GM18870 (cell line): ENCODE results near the gene BCCIP.
A peak's percentile ranks its signal among the peaks of the same experiment; 100 is the strongest.

ENCODE experiments used
- ATAC-seq: cut with Tn5 transposase; IDR thresholded peaks from one replicate; pipeline ENCODE4 v1.9.1; 2021; ENCODE audit warnings: moderate library complexity; ENCODE audit not compliant: unreplicated experiment

Gene BCCIP

DNA sequence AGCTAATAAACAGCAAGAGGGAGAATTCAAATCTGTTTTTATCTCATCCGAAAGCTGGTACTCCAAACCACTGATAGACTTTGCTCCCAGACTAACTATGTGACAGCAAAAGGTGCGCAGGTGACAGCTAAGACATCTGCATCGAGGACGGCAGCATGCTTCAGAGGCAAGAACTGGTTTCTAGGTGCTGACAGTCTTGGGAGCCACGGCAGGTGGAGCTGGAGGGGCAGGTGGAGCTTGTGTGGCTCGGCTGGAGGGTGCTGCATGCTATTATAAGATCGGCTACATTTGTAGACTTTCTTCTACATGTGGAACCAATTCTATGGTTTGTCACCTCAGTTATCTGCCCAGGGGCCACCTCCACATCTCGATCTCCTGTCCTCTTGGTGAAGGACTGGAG, 25.9 kb upstream of the BCCIP start:
- no peak for ATAC-seq

DNA sequence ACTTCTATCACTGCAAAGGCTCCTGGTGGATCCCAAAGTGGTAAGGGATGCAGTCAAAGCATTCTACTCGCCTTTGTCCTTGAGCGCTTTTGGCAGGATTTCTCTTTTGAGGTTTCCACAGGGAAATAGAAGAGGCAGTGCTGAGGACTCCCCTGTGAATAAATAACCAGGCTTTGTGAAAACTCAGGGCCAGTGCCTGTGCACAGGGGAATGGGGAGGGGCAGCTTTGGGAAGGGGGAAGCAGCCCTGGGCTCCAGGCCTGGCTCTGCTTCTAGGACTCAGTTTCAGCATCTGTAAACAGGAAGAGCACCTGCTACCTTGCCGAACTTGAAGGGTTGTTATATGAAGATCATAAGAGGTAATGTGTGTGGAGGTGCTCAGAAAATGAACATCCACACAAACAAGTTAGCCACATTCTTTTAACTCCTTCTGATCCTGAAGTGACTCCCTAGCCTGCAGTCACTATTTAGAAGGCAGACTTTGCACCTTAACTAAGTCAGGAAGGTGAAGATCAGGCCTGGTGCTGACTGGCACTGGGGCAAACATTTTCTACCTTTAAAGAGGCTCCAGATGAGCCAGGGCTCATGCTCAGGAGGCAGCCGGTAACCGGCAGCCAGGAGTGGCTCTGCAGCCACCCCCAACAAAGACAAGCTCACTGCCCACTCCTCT, 25.2 kb upstream of the BCCIP start:
- ATAC-seq: no peak

DNA sequence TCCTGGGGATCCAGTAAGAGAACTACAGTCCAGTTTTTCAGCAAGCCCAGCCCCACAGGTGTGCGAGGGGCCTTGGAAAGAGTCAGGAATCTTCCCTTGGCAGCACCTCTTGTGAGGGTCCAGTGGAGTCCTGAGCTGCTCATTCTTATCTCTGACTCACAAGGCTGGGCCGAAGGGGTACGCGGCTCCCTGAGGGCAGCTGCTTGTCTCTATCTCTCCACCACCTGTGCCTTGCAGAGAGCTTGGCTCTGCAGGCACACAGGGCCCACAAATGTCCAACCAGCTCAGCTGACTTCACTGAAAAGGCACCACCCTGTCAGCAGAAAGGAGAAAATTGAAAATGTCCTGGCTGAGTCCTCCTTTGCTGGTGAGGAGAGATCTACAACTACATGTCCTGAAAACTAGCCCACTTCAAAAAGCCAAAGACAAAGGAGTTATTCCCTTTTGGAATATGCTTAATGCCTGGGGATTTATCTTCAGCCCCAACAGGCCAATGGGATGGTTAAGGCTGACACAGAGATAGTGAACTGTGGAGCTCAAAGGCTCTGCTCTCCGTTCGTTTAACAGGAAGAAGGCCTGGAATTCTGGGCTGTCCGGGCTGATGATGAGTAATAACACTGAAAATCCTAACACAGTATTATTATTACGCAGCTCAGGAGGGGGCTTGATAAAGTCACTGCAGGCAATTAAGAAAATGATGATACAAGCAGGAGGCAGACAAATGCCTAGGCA, 23.7 kb upstream of the BCCIP start:
- ATAC-seq: no peak

DNA sequence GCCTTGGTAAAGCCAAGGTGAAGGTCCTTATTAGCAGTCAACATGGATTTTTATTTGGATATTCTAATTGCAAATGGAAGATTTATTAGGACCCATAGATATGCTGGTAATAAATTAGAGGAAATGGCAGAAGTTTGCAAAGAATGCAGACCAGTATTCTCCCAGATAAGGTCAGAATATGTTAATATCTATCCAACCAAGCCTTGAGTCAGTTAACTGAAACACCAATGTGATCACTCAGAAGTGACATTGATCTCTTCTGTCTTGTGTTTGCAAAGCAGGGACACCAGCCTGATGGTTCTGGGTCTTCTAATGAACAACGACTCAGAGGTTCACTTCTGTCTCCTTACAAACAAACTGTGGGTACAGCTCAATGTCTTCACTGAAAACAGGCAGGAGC, 21.8 kb upstream of the BCCIP start:
- ATAC-seq: no peak

DNA sequence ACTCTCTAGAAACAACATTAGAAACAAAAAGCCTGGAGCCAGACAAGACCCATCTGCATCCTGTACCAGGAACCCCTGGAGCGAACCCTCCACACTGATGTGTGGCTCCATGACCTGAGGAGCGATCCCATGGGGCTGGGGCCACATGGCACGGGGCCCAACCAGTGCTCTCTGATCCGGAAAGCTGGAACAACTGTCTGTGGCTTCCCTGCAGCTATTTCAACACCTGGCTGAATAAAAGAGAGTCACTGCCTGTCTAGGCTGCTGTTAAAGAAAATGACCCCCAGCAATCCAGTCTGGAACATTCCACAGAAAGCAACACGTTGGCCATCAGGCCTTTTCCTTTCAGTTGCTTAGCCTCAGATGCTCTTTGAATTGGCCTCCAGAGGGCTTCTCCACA, 21.2 kb upstream of the BCCIP start:
- ATAC-seq: no peak

DNA sequence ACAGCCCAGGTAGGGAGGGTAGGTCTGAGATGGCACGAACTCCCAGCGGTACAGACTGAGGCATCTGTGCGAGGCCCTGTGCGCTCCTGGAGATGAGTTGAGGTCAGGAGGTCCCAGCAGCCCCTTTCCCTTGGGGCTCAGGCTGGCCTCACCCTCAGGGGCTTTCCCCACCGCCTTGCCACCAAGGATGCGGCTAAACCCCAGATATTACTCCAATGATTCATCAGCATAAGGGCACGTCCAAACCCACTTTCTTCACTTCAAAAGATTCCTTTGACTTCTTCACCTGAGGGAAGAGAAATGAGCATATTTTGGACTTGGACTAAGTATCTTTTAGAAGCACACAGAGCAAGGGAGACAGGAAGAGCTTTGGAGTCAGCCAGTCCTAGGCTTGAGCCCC, 20.6 kb upstream of the BCCIP start:
- no peak for ATAC-seq

DNA sequence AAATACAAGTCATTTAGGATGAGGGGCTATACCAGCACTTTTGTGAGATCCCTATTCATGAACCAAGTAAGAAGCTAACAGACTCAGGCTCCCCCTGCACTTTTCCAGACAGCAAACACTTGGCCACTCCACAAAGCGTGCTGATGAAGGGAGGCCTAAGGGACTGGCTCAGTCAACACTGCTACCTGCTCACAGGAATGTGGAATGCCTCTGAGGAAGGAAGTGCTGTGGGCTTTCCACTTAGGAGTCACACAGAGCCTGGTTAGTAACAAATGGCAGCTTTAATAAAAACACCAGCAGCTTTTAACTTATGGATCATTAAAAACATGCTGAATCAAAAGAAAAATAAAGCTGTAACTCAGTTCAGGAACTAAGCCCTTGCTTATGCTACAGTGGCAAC, 15.3 kb upstream of the BCCIP start:
- no peak for ATAC-seq

DNA sequence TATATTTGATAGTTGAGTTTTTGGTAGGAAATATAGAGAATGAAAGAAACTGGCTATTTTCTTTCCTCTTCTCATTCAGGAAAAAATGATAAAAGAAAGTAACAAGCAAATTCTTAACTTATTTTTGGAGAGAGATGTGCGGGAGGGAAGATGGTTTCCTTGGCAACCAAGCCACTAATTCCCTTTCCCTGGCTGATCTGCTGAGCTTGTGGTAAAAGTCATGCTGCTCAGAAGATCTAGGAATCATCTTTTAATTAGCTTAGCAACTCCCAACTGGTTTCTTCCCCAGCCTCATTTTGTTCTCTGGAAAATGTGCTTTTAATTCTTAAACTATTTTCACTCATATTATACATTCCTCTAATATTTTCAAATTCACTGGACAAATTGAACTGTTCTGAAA, 12.1 kb upstream of the BCCIP start:
- ATAC-seq: no peak

DNA sequence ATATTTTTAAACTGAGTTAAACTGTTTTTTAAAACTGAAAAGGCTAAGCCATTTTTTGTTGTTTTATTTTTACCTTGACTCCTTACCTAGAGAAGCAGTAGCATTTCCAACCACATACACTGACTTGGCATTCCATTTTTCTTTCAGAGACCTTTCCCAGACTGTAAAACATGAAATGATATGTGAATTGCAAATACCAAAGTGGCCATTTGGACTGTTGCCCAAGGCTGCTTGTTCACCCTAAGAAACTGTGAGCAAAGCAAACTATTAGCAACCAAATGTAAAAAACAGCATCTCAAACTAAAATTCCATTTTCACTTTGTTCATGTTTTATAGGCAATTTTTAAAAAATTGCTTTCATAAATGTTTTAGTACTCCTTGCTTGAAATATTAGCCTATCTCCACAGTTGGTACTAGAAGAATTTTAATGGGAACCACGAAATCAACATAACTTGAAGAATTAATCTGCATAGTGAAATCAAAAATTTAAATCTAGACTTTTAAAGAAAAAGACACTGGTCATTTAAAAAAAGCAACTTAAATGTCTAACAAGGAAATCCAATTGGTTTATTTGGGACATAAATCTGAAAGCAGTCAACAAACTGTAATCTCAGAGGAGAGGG, 11.1 kb upstream of the BCCIP start:
- ATAC-seq: no peak

DNA sequence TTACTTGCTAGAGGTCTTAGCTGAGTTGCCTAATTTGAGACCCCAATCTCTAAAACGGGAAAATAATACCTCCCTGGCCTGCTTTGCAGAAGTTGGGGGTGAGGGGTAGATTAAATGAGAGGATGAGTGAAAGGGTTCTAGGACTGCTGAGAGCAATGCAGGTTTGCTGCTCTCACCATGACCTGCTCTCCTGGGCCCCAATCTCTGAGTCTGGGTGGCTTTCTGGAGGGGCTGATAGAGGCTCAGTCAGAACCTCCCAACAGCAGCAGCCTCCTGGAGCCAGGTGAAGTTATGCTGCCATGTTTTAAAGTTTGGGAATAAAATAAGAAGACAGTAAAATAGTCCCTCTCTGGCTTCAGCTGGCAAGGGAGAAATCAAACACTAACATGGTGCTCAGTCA, 7.6 kb upstream of the BCCIP start:
- ATAC-seq: no peak

DNA sequence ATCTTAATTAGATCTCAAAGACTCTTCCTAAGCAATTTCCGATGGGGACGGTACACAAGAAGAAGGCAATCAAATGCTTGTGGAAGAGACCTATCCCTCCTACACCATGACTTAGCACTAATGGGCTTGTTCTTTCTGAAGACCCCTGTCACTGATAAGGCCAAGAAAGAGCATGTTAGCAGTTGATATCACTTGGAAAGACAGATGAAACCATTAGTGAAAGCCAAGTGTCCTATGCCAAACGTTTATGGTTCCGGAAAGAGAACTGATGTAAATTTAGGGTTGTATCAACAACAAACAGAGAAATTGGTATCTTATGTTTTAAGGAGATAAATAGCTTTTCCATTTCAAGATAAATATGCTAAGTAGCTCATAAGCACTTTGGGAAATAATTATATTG, 6.8 kb upstream of the BCCIP start:
- no peak for ATAC-seq

DNA sequence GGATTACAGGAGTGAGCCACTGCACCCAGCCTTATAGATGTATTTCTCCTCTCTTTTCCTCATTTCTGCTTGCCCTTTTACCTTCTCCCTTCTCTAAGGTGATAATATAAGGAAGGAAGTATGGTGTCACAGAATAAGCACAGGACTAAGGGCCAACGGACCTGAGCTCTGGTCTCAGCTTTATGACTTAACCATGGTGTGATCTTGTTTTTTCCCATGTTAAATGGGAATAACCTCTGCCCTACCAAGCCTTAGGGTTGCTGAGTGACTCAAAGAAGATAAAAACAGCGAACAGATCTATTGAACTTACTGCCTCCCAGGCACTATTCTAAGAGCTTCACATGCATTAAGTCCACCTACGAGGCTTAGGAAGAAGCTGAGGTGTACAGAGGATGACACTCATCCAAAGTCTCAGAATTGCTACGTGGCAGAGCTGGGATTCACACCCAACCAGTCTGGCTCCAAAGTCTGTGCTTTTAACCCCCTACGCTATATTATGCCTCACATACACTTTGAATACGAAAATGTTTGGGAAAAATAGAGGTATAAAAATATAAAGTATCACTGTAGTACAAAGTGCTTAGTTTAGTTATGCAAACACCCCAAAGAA, 5.9 kb upstream of the BCCIP start:
- no peak for ATAC-seq

DNA sequence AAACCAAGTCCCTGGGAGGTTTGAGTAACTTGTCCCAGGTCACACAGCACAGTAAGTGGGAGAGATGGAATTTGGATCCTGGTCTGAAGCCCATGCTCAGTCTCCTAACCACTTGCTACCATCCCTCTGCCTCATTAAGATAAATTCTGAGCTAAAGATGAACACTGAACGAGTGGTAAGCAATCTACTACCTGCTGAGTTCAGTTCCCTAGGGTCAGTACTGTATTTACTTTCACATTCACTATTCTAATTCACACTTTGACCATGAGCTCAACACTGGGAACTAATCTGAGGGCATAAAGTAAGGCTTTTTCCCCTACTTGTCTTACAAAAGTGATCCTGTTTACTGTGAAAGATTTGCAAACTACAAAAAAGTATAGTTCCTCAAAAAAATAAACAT, 2.6 kb upstream of the BCCIP start:
- peak; percentile 76 for ATAC-seq

DNA sequence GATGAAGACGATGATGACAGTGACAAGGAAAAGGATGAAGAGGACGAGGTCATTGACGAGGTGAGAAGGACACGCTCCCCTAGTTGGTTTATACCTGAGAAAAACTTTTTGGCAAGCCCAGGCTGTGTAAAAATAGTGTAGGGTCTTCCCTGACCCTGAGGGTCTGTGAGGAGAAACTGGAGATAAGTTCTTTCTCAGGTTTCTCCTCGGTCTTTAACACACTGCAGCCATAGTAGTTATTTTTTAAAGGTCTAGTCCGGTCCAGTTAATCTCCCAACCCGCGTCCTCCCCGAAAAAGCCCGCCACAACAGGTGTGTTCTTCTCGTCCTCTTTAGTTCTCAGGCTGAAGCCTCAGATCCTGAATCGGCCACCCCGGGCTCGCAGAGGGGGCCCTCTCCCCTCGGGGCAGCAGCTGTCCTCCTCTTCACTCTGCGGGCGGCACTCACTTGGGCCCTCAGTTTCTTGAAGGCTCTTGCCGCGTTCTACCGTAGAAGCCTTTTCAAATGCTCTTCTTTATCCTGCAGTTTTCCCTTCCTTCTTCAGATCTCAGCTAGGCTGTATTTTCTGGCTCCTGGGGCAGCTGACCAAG, 411 bp downstream of the BCCIP start:
- ATAC-seq: no peak

DNA sequence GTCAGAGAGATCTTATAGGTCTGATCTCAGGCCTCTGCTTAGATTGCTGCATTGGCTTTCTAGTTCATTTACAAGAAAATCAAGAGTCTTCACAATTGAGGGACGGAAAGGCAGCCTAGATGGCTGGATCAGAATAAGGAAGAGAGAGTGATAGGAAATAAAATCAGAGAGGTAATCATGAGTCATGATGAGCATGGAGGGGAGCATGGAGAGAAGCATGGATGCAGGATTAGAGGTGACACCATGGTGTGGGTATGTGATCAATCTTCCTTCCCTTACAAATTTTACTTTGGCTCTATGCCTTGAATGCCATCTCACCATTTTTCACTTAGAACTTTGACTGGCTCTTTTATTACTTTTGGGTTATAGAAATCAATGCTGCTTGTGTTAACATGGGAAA, 1.4 kb downstream of the BCCIP start:
- no peak for ATAC-seq

DNA sequence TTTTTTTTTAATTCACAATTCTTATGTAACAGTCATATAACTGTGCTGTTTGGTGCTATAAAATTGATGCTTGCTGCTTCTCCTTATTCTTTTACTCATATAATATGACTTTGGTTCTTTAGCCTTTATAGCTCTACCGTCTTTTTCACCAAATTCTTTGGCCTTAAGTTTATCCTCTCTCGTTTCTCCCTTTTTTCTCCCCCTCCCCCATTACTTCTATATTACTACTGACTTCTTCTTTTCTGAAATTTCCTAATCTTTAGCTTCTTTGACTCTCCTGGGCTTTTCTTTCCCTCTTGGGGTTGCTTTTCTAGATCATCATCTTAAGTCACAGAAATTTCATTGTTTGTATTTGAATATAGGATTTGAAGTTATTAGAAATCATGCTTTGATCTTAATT, 3.8 kb downstream of the BCCIP start:
- no peak for ATAC-seq

DNA sequence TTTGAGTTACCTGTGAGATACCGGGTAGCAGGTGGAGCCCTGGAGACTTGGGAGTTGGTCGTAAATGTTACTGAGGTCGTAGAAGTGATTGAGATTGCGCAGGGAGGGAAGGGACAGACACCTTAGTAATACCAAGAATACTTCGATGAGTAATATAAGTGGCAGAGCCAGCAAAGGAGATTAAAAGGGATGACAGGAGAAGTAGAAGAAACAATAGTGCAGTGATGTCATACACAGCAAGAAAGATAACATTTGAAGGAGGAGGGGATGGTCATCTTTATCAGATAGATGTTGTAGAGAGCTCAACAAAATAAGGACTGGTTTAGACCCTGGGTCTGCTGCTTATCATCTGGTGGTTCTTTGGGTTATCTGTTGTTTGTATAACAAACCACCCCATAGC, 5.0 kb downstream of the BCCIP start:
- no peak for ATAC-seq

DNA sequence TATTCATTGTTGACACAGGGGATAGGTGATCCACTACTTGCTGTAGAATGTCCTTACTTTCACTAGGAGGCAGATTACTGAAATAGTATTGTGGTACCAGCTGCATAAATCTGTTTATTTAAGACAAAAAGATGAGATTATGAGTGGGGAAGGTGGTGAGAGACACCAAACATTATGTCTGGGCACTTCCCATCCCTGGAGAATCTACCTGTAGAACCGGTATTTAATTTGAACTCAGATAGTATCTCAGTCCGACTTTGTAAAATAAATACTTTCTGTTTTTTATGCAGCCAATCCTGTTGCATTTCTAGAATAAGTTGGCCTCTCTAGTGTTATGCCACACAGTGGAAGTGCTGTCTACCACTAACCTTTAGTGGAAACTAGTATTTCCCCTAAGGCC, 13.4 kb downstream of the BCCIP start:
- no peak for ATAC-seq

DNA sequence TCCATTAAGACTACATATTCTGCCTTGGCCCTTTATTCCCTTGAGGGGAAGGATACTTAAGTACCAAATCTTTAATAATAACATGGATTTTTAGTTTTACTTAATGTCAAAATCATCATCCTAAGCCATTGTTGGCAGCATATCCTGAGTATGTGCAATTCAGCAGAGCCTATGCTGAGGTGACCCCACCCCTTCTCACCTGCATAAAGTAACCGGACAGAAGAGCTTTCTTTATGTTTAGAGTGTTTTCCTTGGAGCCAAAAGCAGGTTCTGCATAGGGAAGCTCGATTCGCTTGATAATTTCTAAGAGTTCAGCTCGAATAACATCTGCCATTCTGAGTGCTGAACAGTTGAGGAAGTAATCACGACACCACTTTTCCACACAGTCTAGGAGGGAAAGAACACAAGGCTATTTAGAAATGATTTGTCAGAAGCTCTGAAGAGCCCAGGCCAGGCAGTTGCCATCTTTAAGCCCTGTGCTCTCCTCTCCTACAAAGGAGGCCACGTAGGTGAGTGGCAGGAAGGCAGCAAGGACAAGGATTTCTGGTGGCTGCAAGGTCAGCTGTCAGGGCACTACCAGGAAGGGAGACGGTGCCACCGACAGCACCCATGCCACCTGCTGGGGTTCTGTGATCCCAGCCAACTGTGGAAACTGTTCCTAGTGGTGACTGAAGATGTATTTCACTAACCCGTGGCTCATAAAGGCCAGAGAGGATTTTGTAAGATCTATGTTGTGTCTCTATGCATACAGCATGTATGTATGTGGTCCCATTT, 15.6 kb downstream of the BCCIP start:
- no peak for ATAC-seq

DNA sequence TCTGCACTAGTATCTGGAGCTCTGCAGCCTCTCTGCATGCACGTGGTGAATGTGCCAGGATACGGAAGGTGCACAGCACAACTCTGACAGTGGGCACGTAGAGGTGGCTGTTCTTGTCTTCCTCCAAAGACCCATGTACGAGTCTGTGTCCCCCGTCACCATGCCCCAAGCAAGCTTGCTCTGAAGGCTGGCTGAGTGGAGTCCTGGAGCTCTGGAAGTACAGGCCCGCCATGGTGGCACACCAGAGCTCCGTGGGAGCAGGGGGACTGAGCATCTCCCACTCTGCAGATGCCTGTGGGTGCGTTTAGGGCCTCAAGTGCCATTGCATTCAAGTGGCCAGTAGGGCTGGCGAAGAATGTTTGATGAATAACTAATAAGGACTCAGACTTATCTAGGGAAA, 17.1 kb downstream of the BCCIP start:
- no peak for ATAC-seq

DNA sequence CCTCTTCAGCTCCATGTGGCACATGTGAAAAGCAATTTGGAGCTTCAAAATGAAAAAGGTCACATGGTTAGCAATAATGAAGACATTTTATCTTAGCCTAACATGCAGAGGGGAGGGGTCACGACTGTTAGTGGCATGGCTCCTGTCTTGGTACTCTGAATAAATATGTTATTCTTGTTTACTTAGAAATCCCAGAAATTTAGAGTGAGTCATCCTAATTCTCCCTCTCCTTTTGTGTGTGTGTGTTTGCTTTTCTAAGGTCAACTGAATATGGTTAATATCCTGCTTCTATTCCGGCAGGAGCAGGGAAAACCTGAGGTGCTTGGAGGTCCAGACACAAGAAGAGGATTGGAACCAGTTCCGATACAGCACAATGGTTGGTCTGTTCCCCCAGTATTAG, 17.6 kb downstream of the BCCIP start:
- ATAC-seq: no peak
